Lower lobe of right lung (tissue), 2 donors: ENCODE data around the gene MAP1B. TPM values are rescaled to one million over a fixed set of nuclear protein-coding genes. Genes with fewer than 3 reads are reported as not detected.

Experiments
- ATAC-seq, 2 donors: fragments of 200-7000 bp; cut with Tn5 transposase; one replicate each; pipeline ENCODE4 v1.9.1; 2020 to 2022; ENCODE audit warnings: mild to moderate bottlenecking in 2 of 2, moderate library complexity in 2 of 2
- DNase-seq: peaks from one replicate; pipeline ENCODE4 v3.0.0-alpha.2; 2020
- H3K27ac ChIP-seq: fragments of 200-600 bp; one replicate; pipeline ENCODE4 v1.8.0; 2022
- H3K27me3 ChIP-seq: fragments of 200-600 bp; one replicate; pipeline ENCODE4 v1.8.0; 2022; ENCODE audit warnings: low read depth
- H3K36me3 ChIP-seq: fragments of 200-600 bp; one replicate; pipeline ENCODE4 v1.8.0; 2022; ENCODE audit warnings: mild to moderate bottlenecking
- H3K4me1 ChIP-seq: fragments of 200-600 bp; one replicate; pipeline ENCODE4 v1.8.0; 2022
- H3K4me3 ChIP-seq: fragments of 200-600 bp; one replicate; pipeline ENCODE4 v1.8.0; 2022; ENCODE audit warnings: mild to moderate bottlenecking
- H3K9me3 ChIP-seq: fragments of 200-600 bp; one replicate; pipeline ENCODE4 v1.8.0; 2022
- intact Hi-C: fragments of 100-400 bp; cut with DNase I; formaldehyde crosslinking; loops from one replicate; pipeline ENCODE4 v1.11.0; 2022
- total RNA-seq: library from RNA; stranded (reverse); fragmentation: NEBNext Ultra II Directional; extraction: Animal tissue kit (Norgen Biotek cat#: 25700); gene quantifications from one replicate; pipeline ENCODE4 v1.2.1, GENCODE V29; 2021
- TF ChIP-seq, protein P1 (sequence below): fragments of 200-600 bp; IDR thresholded peaks from one replicate; pipeline ENCODE4 v1.8.0; 2022; ENCODE audit warnings: antibody characterized with exemption, mild to moderate bottlenecking
- donor health status: DM: no; HTN: yes; CAD: no; lungs with severe emphysema.

Gene MAP1B
- total RNA-seq, 1 donor from 2014 or later, result 20.6 TPM

GRCh38 chr5:72251386-72251785 is 144.1 kb downstream of the MAP1B start:
- intact Hi-C loops, result no loop called here
- H3K4me1 ChIP-seq, result peaks cover 29% of the 10 kb centered on the region
- ATAC-seq, result no peak

GRCh38 chr5:72252008-72252407 is 144.7 kb downstream of the MAP1B start:
- Histone ChIP-seq H3K4me3 (no peak overlapping the region), H3K27me3 (no peaks in the 10 kb centered on the region), H3K4me1 (peaks cover 22% of the 10 kb centered on the region), H3K9me3 (no peaks in the 10 kb centered on the region), H3K27ac (no peak overlapping the region), H3K36me3 (no peaks in the 10 kb centered on the region)
- intact Hi-C loops, result no loop called here
- no peak for DNase-seq
- TF ChIP-seq, protein P1, sequence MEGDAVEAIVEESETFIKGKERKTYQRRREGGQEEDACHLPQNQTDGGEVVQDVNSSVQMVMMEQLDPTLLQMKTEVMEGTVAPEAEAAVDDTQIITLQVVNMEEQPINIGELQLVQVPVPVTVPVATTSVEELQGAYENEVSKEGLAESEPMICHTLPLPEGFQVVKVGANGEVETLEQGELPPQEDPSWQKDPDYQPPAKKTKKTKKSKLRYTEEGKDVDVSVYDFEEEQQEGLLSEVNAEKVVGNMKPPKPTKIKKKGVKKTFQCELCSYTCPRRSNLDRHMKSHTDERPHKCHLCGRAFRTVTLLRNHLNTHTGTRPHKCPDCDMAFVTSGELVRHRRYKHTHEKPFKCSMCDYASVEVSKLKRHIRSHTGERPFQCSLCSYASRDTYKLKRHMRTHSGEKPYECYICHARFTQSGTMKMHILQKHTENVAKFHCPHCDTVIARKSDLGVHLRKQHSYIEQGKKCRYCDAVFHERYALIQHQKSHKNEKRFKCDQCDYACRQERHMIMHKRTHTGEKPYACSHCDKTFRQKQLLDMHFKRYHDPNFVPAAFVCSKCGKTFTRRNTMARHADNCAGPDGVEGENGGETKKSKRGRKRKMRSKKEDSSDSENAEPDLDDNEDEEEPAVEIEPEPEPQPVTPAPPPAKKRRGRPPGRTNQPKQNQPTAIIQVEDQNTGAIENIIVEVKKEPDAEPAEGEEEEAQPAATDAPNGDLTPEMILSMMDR, result no peak
- no peak for ATAC-seq

More at GRCh38 chr5:72251386-72251785, 144.1 kb downstream of the MAP1B start:
- DNase-seq, result no peak
- H3K9me3 ChIP-seq, result no peaks in the 10 kb centered on the region
- H3K27ac ChIP-seq, result no peak overlapping the region
- TF ChIP-seq, protein P1, result no peak
- H3K36me3 ChIP-seq, result no peaks in the 10 kb centered on the region
- H3K4me3 ChIP-seq, result no peak overlapping the region
- no peaks in the 10 kb centered on the region for H3K27me3 ChIP-seq

GRCh38 chr5:72252574-72253155 is 145.4 kb downstream of the MAP1B start:
- no peaks in the 10 kb centered on the region for H3K36me3 ChIP-seq
- H3K9me3 ChIP-seq, result no peaks in the 10 kb centered on the region
- ATAC-seq, result no peak
- DNase-seq, result no peak
- TF ChIP-seq, protein P1, result no peak
- peaks cover 16% of the 10 kb centered on the region for H3K4me1 ChIP-seq
- H3K4me3 ChIP-seq, result no peak overlapping the region
- no peak overlapping the region for H3K27ac ChIP-seq
- H3K27me3 ChIP-seq, result no peaks in the 10 kb centered on the region
- intact Hi-C loops, result no loop called here

- TF ChIP-seq, protein P1, result no peak
- Histone ChIP-seq H3K27ac (no peak overlapping the region), H3K27me3 (no peaks in the 10 kb centered on the region), H3K9me3 (no peaks in the 10 kb centered on the region), H3K4me1 (no peaks in the 10 kb centered on the region), H3K36me3 (no peaks in the 10 kb centered on the region), H3K4me3 (no peak overlapping the region)
- no peak for ATAC-seq
- no peak for DNase-seq
- intact Hi-C loops, result no loop called here
These were observed 148.0 kb downstream of the MAP1B start for GRCh38 chr5:72255237-72255636.

DNA sequence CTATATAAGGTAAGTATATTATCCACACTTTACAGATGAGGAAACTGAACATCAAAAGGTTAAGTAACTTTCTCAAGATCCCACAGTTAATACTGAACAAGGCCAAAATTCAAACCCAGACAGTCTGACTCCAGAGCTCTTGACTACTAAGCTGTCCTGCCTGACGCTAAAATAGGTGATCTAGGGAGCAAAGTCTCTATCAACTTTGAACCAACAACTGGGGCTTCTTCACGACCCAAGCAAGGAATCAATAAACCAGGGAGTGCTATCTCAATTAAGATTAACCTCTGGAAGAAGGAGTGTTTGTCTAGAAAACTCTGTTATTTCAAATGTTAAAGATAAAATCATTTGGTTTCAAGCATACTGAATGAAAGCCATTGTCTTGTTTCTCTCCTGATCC is 148.4 kb downstream of the MAP1B start:
- no peaks in the 10 kb centered on the region for H3K27me3 ChIP-seq
- TF ChIP-seq, protein P1, result no peak
- ATAC-seq (no peak), DNase-seq (no peak)
- no peaks in the 10 kb centered on the region for H3K9me3 ChIP-seq
- no peak overlapping the region for H3K27ac ChIP-seq
- H3K4me3 ChIP-seq, result no peak overlapping the region
- intact Hi-C loops, result no loop called here
- H3K4me1 ChIP-seq, result no peaks in the 10 kb centered on the region
- H3K36me3 ChIP-seq, result no peaks in the 10 kb centered on the region
